Forelimb muscle (tissue), 1 donor: Measurements from ENCODE around the gene DCUN1D2. TPM values are rescaled to one million over a fixed set of nuclear protein-coding genes. Genes with fewer than 3 reads are reported as not detected.
"Not testable (repeated sequence)": the region's sequence is repeated elsewhere in the genome, so short reads cannot be mapped to it uniquely, and the experiment has no call there.

Source experiments
- DNase-seq: peaks from one replicate; pipeline ENCODE4 v3.0.0-alpha.2; 2013; ENCODE audit warnings: low read depth
- polyA plus RNA-seq: library from polyadenylated mRNA; unstranded; fragments of 120-200 nt; gene quantifications from one replicate; pipeline ENCODE4 v1.2.1, GENCODE V29; 2013; ENCODE audit not compliant: insufficient read length

The DCUN1D2 gene
- polyA plus RNA-seq, 1 donor, result 19.5 TPM

DNA sequence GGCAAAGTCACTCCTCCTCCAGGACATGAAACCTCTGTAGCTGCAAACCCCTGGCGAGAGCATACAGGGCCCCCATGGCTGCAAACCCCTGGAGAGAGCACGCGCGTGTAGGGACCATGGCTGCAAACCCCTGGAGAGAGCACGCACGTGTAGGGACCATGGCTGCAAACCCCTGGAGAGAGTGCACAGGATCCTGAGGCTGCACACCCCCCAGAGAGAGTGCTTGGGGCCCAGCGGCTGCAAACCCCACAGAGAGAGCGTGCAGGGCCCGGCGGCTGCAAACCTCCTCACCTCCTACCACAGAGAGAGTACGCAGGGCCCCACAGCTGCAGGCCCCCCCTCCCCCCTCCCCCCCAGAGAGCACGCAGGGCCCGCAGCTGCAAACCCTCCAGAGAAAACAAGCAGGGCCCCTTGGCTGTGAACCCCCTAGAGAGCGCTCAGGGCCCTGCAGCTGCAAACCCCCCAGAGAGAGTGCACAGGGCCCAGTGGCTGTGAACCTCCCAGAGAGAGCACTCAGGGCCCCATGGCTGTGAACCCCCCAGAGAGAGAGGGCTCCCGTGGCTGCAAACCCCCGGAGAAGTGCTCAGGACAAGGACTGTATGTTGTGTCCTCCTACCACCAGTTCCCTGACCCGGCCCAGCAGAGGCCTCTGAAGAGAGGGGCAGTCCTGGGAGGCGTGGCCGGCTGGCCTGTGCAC is 44.6 kb downstream of the DCUN1D2 start:
- no peak for DNase-seq

DNA sequence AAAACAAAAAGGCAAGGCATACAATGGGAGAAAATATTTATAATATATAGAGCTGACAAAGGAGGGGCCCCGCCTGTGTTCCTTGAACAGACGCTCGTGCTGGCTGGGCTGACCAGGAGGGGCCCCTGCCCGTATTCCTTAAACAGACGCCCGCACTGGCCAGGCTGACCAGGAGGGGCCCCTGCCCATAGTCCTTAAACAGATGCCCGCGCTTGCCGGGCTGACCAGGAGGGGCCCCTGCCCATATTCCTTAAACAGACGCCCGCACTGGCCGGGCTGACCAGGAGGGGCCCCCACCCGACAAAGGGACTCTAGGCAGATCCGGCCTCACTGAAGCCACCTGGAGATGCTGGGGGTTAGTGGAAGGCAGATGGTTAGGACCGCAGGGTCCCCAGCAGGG is 46.5 kb downstream of the DCUN1D2 start:
- no peak for DNase-seq

DNA sequence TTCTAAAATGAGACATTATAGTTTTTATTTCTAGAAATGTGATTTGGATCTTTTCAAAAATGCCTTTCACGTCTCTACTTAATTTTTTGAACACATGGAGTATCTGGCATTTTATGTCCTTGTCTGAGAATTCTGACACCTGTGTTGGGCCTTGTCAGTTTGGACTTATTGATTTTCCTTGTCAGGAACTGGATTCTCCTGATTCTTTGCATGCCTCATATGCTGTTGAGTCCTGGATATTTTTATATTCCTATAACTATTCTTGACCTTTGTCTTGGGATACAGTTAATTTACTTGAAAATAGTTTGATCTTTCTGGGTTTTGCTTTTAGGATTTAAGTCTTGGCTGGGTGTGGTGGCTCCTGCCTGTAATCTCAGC is 47.5 kb downstream of the DCUN1D2 start:
- DNase-seq, result no peak

DNA sequence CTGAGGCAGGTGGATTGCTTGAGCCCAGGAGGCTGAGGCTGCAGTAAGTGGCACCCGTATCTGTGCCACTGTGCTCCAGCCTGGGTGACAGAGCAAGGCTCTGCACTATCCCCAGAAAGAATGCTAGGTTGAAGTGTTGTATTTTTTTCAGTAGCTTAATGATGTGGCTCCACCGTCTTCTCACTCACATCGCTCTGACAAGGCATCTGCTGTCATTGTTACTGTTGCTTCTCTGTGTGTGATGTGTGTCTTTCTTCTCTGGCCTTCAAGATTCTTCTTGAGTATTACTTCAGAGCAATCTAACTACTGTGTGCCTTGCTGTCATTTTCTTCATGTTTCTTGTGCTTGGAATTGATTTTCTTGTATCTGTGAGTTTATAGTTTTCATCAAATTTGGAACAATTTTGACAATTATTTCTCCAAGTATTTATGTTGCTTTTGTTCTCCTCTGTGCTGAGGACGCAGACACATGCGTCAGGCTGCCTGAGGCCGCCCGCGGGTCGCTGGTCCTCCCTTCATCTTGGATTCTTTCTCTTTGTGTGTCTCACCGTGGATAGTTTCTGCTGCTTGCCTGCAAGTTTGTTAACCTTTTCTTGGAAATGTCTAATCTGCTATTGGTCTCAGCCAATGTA is 48.0 kb downstream of the DCUN1D2 start:
- DNase-seq, result no peak

DNA sequence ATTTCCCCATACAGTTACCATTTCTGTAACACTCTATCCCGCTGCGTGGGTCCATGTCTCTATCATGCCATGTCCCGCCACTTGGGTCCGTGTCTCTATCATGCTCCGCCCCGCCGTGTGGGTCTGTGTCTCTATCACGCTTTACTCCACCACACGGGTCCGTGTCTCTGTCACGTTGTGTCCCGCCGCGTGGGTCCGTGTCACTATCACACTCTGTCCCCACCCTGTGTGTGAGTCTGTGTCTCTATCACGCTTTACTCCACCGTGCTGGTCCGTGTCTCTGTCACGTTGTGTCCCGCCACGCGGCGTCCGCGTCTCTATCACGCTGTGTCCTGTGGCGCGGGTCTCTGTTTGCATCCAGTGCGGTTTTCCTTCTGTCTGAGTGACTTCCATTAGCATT is 48.9 kb downstream of the DCUN1D2 start:
- DNase-seq, result no peak

DNA sequence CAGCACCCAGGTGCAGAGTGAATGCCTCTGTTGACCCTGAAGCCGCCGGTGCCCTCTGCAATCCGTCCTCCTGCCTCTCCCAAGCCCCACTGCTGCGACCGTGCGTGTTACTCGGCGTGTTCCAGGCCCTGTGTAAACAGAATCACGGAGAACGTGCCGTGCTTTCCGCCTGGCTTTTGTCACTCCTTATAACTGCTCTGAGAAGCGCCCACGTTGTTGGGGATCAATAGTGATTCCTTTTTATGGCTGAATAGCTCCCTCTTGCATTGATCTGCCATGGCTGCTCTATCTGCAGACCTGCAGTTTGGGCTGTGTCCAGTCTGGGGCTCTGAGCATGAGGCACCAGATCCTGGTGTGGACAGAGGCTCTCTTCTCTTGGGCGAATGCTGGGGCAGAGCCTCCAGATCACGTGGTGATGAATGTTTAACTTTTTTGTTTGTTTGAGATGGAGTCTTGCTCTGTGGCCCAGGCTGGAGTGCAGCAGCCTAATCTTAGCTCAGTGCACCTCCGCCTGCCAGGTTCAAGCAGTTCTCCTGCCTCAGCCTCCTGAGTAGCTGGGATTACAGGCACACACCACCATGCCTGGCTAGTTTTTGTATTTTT is 53.0 kb downstream of the DCUN1D2 start:
- DNase-seq, result no peak

DNA sequence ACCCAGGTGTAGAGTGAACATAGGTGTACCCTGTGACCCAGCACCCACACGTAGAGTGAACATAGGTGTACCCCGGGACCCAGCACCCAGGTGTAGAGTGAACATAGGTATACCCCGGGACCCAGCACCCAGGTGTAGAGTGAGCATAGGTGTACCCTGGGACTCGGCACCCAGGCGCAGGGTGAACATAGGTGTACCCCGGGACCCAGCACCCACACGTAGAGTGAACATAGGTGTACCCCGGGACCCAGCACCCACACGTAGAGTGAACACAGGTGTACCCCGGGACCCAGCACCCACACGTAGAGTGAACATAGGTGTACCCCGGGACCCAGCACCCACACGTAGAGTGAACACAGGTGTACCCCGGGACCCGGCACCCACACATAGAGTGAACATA is 53.6 kb downstream of the DCUN1D2 start:
- DNase-seq, result not testable (repeated sequence)

DNA sequence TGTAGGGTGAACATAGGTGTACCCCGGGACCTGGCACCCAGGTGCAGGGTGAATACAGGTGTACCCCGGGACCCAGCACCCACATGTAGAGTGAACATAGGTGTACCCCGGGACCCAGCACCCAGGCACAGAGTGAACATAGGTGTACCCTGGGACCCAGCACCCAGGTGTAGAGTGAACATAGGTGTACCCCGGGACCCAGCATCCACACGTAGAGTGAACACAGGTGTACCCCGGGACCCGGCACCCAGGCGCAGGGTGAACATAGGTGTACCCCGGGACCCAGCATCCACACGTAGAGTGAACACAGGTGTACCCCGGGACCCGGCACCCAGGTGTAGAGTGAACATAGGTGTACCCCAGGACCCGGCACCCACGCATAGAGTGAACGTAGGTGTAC is 54.6 kb downstream of the DCUN1D2 start:
- not testable (repeated sequence) for DNase-seq

DNA sequence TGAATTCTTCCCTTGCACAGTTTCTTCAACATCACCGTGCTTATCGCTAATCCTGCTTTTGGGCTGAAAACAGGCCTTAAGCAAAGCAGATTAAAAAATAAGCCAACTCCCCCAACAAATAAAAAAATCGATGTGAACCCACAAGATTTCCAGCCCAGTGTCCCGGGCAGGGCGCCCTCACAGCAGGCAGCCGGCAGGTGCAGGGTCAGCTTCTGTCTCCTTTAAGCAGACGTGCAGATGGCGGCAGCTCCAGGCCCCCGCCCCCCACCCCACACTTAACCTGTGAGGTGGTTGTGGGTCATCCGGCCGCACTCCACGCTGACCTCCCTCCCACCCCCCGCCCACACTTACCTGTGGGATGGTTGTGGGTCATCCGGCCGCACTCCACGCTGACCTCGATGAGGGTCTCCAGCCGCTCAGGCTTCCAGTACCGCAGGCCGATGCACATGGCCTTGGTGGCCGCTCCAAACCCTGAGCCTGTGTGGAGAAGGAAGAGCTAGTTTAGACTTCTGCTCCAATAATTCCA is 57.1 kb downstream of the DCUN1D2 start:
- DNase-seq, result no peak

DNA sequence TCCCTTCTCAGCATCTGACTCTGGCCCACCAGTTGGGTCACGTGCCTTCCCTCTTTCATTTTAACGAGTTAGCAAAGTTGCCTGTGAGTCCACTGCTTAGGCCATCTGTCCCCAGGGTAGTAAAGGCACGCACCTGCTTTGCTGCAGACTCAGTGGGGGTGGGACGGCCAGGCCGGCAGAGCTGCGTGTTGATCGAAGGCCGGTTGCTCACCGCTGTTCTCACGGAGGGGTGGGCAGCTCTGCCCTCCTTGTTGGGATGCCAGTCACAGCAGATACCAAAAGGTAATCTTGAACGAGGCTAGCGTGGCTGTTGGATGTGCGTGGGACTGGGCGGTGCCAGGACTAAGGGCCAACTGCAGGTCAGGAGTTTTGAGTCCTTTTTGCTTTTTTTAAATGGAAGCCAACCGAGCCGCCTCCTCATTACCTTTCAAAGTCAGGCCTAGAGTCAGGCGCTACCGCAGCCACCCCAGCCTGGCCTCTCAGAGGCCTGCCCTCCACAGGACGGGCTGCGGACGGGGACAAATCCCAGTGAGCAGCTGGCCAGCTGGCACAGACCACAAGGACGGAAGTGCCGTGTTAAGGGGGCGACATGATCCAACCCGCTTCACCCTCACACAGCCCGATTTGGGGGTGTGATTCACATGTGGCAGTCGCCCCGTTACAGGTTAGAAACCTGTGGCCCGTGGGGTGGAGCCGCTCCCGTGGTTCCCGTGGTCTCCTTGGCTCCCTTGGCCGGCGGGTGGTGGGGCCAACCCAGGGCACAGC is 57.8 kb downstream of the DCUN1D2 start:
- no peak for DNase-seq

DNA sequence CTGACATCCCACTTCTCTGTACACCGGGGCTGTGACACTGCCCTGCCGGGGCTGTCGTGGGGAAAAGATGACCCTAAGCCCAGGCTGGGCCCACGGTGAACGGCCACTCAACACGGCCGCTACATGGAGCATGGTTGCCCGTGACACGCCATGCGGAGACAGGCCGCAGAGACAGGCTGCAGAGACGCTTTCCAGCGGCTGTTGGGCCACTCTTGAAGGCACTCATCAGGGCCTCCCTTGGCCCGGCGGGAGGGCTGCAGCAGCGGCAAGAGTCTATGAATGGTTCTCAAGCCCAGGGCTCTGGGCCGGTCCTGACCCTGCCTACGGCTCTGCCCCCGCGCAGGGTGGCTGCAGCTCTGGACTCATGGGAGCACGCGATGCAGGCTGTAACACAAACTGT is 59.3 kb downstream of the DCUN1D2 start:
- no peak for DNase-seq

DNA sequence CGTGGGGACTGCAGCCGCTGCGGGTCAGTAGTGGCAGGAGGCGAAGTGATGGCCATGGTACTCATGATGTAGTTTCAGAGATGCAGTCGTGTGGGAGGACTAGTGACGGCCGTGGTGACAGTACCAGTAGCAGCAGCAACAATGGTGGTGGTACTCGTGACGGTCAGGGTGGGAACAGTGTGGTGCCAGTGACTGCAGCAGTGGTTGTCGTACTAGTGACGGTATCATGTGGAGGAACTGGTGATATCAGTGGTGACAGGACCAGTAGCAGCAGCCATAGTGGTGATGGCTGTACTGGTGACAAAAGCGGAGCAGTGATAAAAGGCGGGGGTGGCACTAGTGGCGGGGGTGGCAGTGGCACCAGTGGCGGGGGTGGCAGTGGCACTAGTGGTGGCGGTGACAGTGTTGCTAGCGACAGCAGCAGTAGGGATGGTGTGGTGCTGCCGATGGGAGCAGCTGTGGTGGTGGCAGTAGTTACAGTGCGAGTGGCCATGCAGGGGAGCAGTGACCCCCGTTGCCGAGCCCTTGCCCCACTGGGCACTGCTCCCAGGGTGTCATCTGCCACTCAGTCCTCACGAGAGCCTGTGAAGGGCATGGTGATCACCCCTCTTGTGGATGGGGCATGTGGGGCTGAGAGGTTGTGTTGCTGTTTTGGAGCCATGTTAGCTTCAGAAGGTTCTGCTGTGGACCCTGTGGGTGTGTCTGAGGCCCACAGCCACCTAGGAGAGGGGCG is 60.0 kb downstream of the DCUN1D2 start:
- DNase-seq, result no peak

DNA sequence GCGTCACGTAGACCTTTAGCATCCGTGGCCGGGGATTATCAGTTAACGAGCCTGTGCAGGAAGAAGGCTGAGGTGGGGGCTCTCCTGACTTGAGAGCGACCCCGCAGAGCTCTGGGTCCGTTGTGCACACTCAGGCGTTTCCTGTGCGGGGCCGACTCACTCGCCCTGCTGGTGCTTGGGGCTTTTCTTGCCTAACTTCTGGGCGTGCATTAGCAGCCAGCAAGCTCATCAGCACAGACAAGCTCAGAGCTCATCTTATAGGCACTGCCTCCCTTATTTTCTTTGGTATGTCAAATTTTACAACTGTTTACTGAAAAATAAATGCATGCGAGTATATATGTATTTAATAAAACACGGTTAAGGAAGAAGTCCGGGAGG is 60.9 kb downstream of the DCUN1D2 start:
- DNase-seq, result no peak

DNA sequence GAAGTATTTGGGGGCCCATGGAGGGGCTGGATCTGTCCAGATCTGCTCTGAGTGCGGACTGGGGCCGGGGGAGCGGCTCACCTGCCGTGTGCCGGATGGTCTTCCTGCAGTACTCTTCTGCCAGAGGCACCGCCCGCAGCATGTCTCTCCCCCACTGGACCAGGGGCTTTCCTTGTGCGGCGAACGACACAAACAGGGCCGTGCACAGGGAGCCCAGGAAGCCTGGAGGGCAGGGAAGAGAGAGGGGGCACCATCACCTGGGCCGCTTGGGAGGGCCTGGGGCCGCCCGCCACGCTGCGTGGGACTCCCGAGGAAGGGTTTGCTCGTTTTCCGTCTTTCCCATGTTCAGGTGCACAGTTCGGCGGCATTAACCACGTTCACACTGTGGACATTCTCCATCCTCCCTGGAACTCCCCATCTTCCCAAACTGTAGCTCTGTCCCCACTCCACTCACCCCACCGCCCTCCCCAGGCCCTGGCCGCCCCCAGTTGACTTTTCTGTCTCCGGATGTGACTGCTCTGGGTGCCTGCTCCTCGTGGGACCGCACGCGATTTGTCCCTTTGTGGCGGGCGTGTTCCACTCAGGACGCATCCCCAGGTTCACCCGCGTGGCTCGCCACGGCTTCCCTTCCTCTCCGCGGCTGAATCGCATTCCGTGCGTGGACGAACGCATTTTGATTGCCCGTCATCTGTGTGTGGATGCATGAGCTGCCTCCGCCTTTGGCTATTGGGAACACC is 61.5 kb downstream of the DCUN1D2 start:
- no peak for DNase-seq

DNA sequence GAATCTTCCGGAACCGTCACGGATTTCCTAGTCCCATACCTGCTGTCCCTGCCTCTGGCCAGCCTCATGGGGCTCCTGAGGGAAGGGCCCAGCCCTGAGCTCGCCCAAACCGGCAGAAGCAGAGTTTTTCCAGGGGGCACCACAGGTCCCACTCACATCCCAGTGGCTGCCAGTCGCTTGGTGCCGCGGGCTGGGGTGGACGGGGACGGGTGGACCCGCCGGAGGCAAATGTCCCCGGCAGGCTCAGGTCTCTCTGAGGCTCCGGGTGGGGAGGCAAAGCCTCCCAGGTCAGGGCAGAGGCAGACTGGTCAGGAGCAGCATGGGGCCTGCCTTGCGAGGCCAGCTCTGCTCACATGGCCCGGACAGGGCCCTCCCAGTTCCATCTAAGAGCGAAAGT is 62.0 kb downstream of the DCUN1D2 start:
- no peak for DNase-seq

DNA sequence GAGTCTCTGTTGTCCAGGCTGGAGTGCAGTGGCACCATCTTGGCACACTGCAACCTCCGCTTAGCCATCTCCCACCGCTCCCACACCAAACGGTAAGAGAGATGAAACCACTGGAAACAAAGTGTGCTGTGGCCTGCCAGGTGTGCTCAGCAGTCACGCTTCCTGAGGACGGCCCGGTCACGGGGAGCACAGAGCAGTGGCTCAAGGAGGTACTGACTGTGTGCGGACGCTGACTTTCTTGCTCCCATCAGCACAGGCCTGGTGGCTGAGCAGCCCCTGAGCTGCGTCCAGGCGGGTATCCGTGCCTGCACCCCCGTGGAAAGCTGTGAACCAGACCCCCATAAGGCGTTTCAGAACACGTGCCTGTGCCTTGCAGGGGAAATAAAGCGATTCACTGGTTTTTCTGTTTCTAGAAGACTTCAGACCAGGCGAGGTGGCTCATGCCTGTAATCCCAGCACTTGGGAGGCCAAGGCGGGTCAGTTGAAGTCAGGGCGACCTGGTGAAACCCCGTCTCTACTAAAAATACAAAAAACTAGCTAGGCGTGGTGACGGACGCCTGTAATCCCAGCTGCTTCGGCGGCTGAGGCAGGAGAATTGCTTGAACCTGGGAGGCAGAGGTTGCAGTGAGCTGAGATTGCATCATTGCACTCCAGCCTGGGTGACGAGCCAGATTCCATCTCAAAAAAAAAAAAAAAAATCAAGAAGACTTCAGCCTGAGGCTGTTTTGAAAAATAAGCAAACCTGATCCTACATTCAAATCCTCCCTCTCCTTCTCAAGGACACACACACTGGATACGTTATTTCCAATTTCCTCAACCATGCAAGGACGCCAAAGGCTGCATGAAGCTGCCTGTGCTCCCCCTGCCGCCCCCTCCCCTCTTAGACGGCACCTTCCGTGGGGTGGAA is 62.7 kb downstream of the DCUN1D2 start:
- DNase-seq, result no peak

DNA sequence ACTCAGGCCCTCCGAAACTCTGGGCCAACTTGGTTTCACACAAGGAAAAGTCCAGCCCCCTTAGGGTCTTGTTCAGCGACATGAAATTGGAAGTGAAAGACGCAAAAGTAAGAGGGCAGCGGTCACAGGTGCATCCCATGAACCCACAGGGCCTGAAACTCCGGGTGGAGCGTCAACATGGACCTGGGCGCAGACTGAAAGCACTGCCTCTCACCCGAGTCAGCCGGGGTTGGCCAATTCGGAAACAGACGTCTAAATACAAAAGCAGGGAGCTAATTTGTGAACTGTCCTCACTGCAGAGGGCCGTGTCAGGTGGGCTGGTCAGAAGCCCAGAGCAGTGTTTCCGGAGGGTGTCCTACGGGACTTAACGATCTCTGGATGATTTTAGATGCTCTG is 63.9 kb downstream of the DCUN1D2 start:
- no peak for DNase-seq

DNA sequence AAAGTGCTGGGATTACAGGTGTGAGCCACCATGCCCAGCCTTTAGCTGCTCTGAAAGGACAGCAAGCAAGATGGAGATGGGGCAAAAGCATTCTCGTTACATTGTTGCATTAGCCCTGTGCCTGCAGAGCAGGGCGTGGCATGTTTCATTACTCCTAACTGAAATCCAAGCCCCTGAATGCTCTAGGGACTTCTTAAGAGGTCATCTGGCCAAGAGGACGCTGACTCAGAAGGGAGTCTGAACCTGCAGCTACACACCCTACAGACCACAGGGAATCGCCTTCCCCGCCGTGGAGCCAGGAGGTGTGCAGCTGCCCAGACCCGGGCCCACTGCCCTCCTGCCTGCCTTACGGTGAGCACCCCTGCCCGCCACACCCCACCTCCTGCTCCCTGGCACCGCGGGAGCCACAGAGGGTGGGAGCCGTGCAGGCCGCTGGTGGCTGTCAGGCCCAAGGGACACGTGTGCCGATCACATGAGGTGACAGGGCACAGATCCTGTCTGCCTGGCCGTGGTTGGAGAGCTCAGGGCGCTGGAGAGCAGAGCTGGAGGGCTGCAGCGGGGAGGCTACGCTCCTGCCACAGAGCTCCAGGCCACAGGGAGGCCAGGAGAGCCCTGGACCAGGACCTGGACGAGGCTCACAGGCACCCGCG is 64.4 kb downstream of the DCUN1D2 start:
- DNase-seq, result no peak

DNA sequence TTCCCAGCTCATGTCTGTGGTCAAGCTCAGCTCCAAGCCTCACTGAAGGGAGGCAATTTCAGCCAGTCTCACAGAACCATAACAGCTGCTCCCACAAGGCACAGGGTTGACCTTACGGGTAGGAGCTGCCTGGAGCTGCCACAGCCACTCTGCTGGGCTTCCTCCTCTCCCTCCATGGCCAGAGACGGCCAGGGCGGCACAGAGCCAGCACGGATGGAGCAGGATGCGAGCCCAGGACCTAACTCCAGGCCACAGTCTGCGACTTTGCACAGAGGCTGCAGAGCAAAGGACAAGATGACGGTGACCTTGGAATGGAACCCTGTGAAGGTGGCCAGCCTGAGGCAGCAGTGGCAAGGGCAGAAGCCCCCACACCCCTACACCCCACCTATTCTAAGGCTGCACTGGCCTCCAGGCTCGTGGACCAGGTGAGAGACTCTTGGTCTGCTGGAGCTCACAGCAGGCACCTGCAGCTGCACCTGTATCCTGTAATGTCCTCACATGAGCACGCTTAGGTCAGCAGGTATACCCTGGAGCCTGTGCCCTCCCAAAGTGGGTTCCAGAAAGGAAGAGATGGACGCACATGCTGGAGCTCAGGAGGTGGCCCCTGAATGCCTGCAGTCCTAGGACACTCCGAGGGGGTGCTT is 66.9 kb downstream of the DCUN1D2 start:
- DNase-seq, result no peak
